A673 (cell line): ENCODE measurements around the gene WTAP. TPM values are rescaled to one million over a fixed set of nuclear protein-coding genes. Genes with fewer than 3 reads are reported as not detected.
A peak's percentile ranks its signal among the peaks of the same experiment; 100 is the strongest.

Experiments used
- BruUV-seq: library from RNA; stranded (reverse); fragments of 400-500 nt; replicated peaks from 2 replicates; lab custom pipeline; 2021; lab: Mats Ljungman, UMichigan
- CTCF ChIA-PET: fragments of 300-600 bp; sonication (Branson Sonifier 250); formaldehyde crosslinking; loops from one replicate; lab custom pipeline; 2022; ENCODE audit warnings: antibody characterized with exemption; lab: Charles Lee
- POLR2A ChIA-PET: fragments of 300-600 bp; sonication (Branson Sonifier 250); formaldehyde crosslinking; loops from one replicate; lab custom pipeline; 2022; ENCODE audit warnings: antibody characterized with exemption; ENCODE audit not compliant: low non-redundant PET; lab: Charles Lee
- DNase-seq: peaks from one replicate; pipeline ENCODE4 v3.0.0-alpha.2; 2015; ENCODE audit warnings: low spot score
- H3K27ac ChIP-seq: fragments of 200-600 bp; sonication (generic); 2 replicates; pipeline ENCODE4 v1.5.1; 2016; ENCODE audit warnings: mixed run types, low read depth, mild to moderate bottlenecking, mixed read lengths, antibody characterized with exemption, low read length; ENCODE audit not compliant: poor library complexity, severe bottlenecking
- H3K27me3 ChIP-seq: fragments of 200-600 bp; sonication (generic); replicated peaks from 2 replicates; pipeline ENCODE4 v1.6.1; 2017; ENCODE audit warnings: mixed run types, low read depth, mild to moderate bottlenecking, mixed read lengths, antibody characterized with exemption, low read length; ENCODE audit not compliant: insufficient read depth, poor library complexity
- H3K36me3 ChIP-seq: fragments of 200-600 bp; sonication (generic); 2 replicates; pipeline ENCODE4 v1.6.1; 2016; ENCODE audit warnings: mixed run types, mild to moderate bottlenecking, mixed read lengths, antibody characterized with exemption, low read length; ENCODE audit not compliant: insufficient read depth, poor library complexity, severe bottlenecking
- H3K4me1 ChIP-seq: fragments of 200-600 bp; sonication (generic); 2 replicates; pipeline ENCODE4 v1.6.1; 2017; ENCODE audit warnings: mixed run types, mild to moderate bottlenecking, mixed read lengths, antibody characterized with exemption, low read length; ENCODE audit not compliant: insufficient read depth, poor library complexity, severe bottlenecking
- H3K4me3 ChIP-seq: fragments of 200-600 bp; sonication (generic); 2 replicates; pipeline ENCODE4 v1.5.1; 2016; ENCODE audit warnings: low read depth, mixed run types, mild to moderate bottlenecking, mixed read lengths, low read length; ENCODE audit not compliant: poor library complexity, severe bottlenecking
- H3K9me3 ChIP-seq: fragments of 200-600 bp; sonication (generic); 2 replicates; pipeline ENCODE4 v1.6.1; 2016; ENCODE audit warnings: mixed run types, low read depth, mild to moderate bottlenecking, mixed read lengths, antibody characterized with exemption, low read length; ENCODE audit not compliant: poor library complexity, severe bottlenecking
- CTCF ChIP-seq: fragments of 300-800, 200-600 bp; sonication (generic); conservative IDR thresholded peaks from 2 replicates; pipeline ENCODE4 v1.5.1; 2017; ENCODE audit warnings: low read depth, mild to moderate bottlenecking, antibody characterized with exemption, low read length, moderate library complexity, mixed read lengths
- EZH2 ChIP-seq: fragments of 200-600 bp; sonication (generic); IDR thresholded peaks from 2 replicates; pipeline ENCODE4 v1.6.1; 2017; ENCODE audit warnings: borderline replicate concordance, low read depth, mild to moderate bottlenecking, mixed read lengths, antibody characterized with exemption, low read length; ENCODE audit not compliant: poor library complexity, severe bottlenecking
- intact Hi-C: fragments of 100-400 bp; cut with micrococcal nuclease; formaldehyde crosslinking; loops from one replicate; pipeline ENCODE4 v1.10.0; 2022; ENCODE audit not compliant: unreplicated experiment
- total RNA-seq: library from RNA; stranded (reverse); gene quantifications from 2 replicates; pipeline ENCODE4 v1.2.3, GENCODE V29; 2021

WTAP gene
- total RNA-seq, 1 experiment from 2014 or later: 109 TPM

GRCh38 chr6:159716247-159717096, 10.8 kb upstream of the WTAP start:
- Histone ChIP-seq H3K4me3 (no peak overlapping the region), H3K36me3 (no peaks in the 10 kb centered on the region), H3K27ac (no peak overlapping the region), H3K27me3 (no peaks in the 10 kb centered on the region), H3K4me1 (no peaks in the 10 kb centered on the region), H3K9me3 (no peaks in the 10 kb centered on the region)
- intact Hi-C loops: no loop called here
- TF ChIP-seq CTCF: no peak
- no peak for TF ChIP-seq EZH2
- ChIA-PET POLR2A (interaction anchor here (0.6 kb wide), 1 partner anchor 234 kb away, joined by 3 read pairs; no protein-coding TSS in a partner anchor), CTCF (interaction anchor here (0.6 kb wide), 1 partner anchor 11 kb away, joined by 4 read pairs; no protein-coding TSS in a partner anchor)
- DNase-seq: peak; percentile 52
- BruUV-seq: no TSS peak

GRCh38 chr6:159718634-159719033, 8.7 kb upstream of the WTAP start:
- TF ChIP-seq EZH2 (no peak), CTCF (no peak)
- intact Hi-C loops: no loop called here
- H3K4me1 ChIP-seq: no peaks in the 10 kb centered on the region
- DNase-seq: no peak
- no TSS peak for BruUV-seq
- CTCF ChIA-PET: no interaction called here
- H3K9me3 ChIP-seq: no peaks in the 10 kb centered on the region
- peaks cover 4% of the 10 kb centered on the region for H3K36me3 ChIP-seq
- POLR2A ChIA-PET: no interaction called here
- no peaks in the 10 kb centered on the region for H3K27me3 ChIP-seq
- no peak overlapping the region for H3K4me3 ChIP-seq
- no peak overlapping the region for H3K27ac ChIP-seq

GRCh38 chr6:159719287-159719686, 8.0 kb upstream of the WTAP start:
- no TSS peak for BruUV-seq
- CTCF ChIA-PET: no interaction called here
- no peak for DNase-seq
- Histone ChIP-seq H3K27ac (no peak overlapping the region), H3K36me3 (peaks cover 9% of the 10 kb centered on the region), H3K9me3 (no peaks in the 10 kb centered on the region), H3K27me3 (no peaks in the 10 kb centered on the region), H3K4me1 (no peaks in the 10 kb centered on the region), H3K4me3 (no peak overlapping the region)
- TF ChIP-seq EZH2 (no peak), CTCF (no peak)
- POLR2A ChIA-PET: no interaction called here
- intact Hi-C loops: no loop called here
